ENCODE measurements around the gene PRSS2.

Gene PRSS2

DNA sequence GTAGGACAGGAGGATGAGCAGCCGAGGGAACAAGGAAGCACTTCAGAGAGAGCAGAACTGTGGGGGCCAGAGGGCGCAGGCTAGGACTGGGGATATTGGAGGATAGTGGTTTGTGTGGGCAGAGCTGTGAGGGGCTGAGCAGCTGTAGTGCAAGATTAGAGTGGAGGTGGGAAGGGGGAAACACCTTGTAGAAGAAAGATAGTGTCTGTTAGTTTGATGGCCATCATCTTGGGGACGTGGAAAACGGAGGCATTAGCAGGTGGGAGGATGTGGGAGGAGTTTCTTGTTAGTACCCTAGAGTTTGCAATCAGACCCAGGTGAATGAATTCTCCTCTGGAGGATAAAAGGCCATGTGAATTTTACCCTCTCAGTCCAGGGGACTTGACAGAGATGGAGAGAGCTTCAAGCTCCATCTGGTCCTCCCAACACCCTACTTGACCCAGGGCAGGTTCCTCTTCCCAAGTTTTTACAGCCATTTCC is 34.0 kb downstream of the PRSS2 start:
- no peak for DNase-seq

DNA sequence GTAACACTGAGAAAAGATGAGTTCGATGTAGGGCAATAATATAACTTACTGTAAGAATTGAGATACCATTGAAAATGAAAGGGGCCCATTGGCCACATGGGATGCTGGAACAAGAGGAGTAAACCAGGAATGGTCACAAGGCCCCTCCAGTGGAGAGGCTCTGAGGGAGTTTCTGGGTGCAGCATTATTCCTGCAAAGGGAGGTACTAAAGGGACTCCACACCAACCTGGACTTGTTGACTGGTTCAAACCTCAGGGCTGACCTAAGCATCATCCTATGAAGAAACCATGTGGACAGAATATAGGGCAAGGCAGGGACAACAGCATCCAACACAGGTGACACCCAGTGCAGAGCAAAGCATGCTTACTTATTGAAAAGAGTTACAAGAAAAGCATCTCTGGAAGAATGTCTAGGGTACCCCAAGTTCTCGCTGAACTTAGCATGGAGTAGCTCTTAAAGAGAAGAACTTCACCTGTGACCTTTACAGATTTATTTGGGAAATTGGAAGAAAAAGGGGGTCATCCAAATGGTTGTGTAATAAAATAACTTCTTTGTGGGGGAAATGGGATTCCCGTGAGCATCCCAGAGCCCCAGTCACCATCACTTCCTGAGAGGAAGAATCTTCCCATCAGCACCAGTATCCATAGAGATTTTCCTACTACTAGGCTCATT is 34.7 kb downstream of the PRSS2 start:
- no peak for DNase-seq

DNA sequence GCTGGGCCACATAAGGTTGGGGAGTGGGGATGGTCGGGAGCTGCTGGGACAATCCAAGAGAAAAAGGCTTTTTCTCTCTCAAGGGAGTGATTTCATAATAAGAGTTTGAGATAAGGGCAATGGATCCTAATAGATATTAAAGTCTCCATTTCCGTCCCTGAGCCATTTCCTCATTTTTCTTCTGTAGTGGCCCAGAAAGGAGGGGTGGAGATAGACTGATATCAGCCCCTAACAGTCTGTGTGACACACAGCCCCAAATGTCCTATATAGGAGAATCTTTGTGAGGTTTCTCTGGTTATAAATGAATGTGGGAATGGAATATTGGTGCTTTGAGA is 35.2 kb downstream of the PRSS2 start:
- no peak for DNase-seq

DNA sequence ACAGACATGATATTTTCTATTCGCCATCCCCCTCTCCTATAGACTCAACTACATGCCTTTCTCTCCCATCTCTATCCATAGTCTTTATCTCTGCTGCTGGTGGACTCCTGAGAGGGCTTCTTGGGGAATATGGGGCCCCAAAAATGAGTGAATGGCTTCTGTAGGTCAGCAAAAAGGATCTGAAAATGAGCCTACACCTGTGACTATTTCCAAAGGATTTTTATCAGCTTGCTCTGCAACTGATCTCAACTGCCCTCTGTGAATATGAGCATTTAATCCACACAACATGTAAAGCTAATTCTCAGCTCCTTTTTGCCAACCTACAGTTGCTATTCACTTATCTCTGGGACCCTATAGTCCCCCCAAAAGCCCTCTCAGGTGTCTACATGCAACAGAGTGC is 36.2 kb downstream of the PRSS2 start:
- no peak for DNase-seq

DNA sequence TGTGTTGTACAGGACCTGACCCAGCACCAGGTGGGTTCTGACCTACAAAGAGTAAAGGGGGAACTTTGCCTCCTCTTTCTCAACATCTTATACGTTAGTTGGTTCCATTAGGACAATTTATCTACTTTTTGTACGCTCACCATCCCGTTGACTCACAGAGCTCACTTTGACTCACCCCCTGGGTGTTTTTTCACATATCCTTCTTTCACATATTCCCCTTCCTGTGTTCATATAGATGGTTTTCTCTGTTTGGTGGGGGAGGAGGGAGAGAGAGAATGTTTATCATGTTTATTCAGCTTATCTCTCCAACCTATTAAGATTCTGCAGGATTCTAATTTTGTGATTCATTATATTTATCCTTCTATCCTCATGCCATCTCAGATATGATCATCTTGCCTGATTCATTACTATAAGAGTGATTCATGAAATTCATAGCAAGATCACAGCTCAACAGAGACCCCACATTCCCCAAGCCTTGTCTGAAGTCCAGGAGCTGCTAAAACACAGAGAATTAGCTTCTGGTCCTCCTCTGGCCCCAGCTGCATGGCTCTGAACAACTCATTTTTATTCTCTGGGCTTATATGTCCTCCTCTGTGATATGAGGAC is 37.2 kb downstream of the PRSS2 start:
- DNase-seq, result no peak

DNA sequence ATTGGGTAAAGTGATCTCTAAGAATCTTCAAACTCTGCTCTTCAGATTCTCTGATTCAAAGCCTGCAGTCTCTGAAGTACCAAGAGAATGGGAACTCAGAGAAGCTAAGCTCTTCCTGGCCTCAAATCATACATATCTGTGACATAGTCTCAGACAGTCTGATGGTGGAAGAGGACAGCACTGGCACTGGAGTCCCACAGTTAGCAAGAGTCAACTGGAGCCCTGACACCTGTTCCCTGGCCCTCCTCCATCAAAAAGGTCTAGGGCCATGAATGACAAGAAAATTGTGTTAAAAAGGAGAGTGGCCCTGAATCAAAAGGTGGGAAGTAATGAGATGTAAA is 37.7 kb downstream of the PRSS2 start:
- DNase-seq, result no peak

DNA sequence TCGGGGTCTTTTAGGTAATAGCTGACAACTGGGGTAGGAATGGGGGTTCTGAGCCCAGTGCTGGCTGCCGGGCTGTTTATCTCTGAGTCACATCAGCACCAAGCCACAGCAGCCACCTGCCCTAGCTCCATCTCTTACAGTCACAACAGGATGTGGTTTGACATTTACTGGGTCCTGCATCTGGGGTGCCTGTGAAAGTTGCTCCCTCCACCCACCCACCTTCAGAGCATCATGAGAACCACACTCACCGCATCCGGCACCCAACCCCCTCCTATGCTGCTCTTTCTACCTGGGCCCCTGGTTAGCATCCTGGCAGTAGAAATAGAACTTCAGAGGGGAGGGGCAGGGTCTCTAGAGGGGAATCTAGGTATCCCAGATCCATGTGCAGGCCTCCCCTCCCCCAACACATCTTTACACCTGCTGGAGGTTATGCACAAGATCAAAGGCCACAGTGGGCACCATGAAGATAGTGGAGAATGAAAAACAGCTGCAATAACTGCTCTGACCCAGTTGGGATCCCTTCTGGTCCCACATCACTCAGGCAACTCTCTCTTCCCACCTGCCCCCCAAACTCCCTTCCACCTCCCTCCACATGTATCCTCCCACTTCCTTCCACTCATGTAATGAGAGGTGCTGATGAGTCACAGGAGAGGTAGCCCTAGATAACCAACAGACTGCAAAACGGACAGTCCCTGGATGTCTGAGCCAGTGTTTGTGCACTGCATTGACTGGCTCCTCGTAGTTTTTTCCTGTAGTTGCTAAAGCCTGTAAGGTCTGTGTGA is 38.2 kb downstream of the PRSS2 start:
- DNase-seq, result no peak

DNA sequence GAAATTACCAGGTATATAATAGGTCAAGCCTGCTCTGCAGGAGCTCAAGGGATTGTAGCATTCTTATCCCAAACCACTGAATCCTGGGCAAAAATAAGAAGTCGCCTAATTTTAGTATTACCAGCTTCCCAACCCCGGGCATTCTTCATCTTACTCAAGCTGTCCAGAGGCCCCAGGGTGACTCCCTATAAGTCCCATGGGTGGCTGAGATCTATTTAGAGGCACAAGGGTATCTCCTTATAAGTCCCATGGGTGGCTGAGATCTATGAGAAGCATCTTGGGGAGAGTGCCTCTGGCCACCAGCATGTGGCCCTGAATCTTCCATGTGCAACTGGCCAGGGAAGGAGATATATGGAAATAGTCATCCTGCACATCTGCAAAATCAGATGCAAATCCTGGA is 38.9 kb downstream of the PRSS2 start:
- no peak for DNase-seq

DNA sequence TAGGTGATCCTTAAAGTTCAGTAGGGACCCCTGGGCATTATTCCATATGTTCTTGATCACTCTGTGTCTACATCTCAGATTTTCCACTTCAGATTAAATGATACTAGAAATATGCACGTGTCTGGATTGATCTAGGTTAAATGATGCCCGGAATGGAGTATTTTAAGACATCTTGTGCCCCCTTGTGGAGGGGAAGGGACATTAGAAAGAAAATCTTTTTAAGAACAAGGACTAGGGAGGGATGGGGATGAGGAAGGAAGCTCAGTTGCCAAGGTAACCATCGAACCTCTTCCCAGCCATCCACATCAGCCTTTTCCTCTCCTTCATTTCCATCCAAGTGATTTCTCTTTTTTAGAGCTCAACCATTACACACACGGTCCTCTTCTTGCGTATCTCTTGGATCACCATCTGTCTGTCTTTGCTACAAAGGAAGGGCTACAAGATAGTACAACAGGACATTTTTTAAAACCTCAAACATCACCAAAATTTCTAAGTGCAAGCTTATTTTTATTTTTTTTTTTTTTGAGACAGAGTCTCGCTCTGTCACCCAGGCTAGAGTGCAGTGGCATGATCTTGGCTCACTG is 40.5 kb downstream of the PRSS2 start:
- no peak for DNase-seq

DNA sequence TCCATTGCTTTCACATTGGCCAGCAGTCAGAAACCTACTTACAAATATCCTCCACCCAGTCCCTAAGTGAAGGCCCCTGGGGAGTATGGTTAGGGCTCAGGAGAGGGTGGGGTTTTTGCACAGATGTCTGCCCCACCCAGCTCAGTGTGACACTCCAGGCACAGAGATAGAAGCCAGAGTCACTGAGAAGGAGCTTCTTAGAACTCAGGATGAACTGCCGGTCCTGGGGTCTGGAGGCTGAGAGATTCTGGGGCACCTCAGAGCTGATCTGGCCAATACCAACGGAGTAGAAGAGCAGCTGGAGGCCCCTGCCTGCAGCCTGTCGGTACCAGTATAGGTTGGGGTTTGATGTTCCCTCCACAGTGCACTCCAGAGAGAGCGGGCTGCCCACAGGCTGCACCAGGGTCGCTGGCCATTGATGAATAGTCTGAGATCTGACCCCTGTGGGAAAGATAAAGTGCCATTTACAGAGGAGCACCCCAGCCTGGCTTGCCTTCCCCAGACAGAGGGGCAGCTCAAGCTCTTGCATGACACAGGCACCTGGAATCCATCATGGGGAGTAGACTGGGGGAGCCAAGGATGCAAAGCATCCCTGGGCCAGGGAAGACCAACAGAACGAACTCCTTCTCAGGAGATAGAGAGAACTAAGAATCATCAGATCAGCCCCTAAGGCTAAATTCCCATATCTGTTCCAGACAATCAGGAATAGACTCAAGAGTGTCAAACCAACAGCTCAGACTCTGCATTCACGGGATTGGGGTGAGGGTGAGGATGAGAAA is 41.9 kb downstream of the PRSS2 start:
- no peak for DNase-seq

DNA sequence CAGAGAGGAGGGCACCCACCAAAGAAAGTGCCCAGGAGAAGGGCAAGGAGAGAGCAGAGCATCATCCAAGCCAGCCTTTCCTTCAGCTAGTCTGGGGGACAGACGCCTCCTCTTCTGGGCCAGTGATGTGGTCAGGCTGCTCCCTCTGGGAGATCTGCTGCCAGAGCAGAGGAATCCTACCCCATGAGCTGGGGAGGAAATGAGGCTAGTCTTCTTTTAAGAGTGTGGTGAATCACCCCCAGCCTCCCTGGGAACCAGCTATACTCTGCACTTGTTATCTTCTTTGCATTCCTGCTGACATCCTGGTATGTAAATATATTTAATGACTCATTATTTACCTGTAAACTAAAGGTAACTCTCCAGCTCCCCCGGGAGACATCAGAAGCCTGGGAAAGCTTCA is 42.5 kb downstream of the PRSS2 start:
- no peak for DNase-seq

DNA sequence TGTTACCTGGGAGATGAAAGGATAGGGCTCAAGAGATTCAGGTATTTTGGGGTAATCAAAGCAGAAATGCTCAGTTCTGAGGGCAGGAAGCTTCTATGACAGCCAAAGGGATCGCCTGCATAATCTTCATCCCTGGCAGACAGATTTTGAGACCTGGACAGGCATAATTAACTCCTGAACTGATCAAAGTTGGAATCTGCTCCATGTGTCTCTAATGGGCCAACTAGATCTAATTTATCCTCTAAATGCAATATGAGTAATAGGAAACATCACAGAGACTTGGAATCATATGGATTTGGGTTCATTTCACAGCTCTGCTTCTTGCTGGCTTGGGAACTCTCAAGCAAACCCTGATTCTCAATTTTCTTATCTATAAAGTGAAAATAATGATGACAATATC is 42.9 kb downstream of the PRSS2 start:
- no peak for DNase-seq

DNA sequence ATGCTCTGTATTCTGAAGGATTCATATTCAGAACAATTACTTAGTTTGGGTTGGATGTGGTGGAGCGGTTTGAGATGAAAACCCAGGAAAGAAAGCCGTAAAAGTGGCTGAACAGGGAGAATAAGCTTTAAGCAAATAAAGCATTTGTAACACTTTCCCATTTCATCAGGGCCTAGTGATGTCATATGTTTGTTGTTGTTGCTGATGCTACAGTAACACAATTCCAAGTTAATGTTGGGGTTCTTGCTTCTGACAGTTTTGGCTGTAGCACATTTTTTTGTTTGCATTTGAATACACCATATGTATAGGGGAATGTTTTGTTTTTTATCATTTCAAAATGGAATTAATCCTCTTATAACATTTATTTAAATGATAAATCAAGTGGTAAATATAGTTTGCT is 43.7 kb downstream of the PRSS2 start:
- no peak for DNase-seq

DNA sequence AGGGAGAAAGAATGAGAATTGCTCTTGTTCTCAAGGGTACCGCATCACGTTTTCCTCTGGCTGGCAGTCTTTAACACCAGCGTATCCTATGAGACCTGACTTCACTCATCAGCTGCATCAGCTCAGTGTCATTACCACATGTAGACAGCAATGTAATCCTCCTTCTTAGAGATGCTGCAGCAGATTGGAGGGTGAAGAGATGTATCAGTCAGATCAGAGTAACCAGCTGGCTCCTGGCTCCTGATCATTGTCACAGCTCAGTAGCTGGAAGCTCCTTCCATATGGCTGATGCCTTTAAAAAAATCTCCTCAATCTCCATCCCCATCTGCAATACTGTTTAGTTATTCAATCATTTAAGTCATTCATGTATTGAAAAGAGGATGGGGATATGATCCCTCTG is 44.4 kb downstream of the PRSS2 start:
- no peak for DNase-seq

DNA sequence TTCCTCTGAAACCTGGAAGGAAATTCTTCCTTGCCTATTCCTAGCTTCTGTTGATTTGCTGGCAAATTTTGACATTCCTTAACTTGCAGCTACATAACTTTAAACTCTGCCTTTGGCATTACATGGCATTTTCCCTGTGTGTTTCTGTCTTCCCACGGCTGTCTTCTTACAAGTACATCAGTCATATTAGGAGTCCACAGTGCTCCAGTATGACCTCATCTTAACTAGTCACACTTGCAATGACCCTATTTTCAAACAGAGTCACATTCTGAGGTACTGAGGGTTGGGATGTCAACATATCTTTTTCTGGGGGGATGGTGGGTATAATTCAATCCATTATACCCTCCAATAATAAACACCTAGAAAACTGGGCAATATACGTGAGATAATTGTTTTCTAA is 46.7 kb downstream of the PRSS2 start:
- DNase-seq, result no peak

DNA sequence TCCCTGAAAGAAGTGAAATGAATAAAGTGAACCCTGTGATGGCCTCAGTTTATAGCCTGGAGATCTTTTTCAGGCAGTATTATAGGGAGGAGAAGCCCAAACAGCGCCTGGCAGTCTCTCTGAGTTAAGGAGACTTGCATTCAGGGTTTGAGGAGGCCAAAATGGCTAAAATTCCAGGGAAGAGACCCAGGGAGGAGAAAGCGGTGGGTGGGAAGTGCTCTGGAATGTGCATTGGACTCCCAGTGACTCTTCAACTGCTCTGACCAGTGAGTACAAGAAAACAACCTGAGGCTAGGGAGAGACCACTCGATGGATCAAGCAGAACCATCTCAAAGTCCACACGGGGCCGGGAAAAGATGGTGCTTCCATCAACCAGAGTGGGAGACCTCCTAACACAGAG is 48.8 kb downstream of the PRSS2 start:
- no peak for DNase-seq

DNA sequence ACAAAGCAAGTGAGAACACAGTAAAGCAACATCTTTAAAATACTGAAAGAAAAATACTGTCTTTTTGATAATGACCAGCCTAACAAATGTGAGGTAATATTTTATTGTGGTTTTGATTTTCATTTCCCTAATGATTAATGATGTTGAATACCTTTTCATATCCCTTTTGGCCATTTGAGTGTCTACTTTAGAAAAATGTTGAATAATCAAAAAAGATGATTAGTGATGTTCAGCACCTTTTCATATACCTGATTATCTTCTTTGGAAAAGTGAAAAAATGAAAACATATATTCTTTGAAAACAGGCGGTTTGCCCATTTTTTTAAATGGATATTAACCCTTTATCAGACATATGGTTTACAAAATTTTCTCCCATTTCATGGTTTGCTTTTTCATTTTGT is 51.9 kb downstream of the PRSS2 start:
- no peak for DNase-seq

All from NCI-H774 (cell line).